Embryonic facial prominence (tissue), 1 donor: Measurements from ENCODE around the gene MAN1C1.
"Not testable (repeated sequence)": the region's sequence is repeated elsewhere in the genome, so short reads cannot be mapped to it uniquely, and the experiment has no call there.

Experiments
- DNase-seq: peaks from one replicate; pipeline ENCODE4 v3.0.0-alpha.2; 2016; ENCODE audit errors: extremely low spot score

Gene MAN1C1

GRCh38 chr1:25657883-25658760 lies 41.5 kb downstream of the MAN1C1 start:
- no peak for DNase-seq

- DNase-seq, result no peak
These were observed 42.3 kb downstream of the MAN1C1 start for GRCh38 chr1:25658791-25659431.

GRCh38 chr1:25661043-25661815 lies 44.6 kb downstream of the MAN1C1 start:
- no peak for DNase-seq

GRCh38 chr1:25662061-25662460 lies 45.5 kb downstream of the MAN1C1 start:
- no peak for DNase-seq

GRCh38 chr1:25662959-25663358 lies 46.4 kb downstream of the MAN1C1 start:
- not testable (repeated sequence) for DNase-seq

GRCh38 chr1:25664357-25665199 lies 48.0 kb downstream of the MAN1C1 start:
- DNase-seq, result no peak

DNA sequence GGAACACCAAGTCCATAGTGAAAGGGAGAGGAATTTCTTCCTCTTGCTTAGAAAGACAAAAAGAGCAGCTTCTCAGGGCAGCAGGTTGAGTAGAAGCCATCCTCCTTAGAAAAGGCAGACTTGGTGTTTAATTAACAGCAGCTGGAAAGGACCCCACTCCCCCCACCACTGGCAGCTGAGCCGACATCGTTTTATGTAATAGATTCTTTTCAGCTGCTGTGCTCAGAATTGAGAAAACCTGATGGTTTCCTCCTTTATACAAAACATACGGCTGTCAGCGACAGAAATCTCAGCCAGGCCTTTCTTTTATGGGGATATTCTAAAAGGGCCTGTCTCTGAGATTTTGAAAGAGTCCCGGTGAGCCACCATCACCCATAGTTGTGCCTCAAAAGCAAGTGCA lies 49.9 kb downstream of the MAN1C1 start:
- DNase-seq, result peak; percentile 20

DNA sequence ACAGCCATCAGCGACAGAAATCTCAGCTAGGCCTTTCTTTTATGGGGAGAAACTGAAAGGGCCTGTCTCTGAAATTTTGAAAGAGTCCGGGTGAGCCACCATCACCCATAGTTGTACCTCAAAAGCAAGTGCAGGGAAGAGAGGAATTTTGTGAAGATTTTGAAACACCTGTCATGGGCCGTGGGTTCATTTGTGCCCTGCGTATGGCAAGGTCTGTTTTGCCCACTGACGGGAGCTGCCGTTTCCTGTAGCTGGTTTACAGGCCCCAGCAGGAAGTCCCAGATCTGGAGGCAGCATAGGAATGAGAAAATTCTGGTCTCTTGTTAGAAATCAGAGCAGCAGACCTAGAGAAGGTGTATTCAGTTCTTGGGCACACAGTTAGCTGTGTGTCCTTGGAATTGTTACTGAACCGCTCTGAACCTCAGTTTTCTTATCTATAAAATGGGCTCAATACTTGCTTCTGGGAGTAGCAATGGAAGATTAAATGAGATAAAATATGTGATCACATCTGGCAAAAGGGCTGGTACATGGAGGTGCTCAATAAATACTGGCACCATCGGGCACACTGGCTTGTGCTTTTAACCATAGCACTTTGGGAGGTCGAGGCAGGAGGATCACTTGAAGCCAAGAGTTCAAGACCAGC lies 52.5 kb downstream of the MAN1C1 start:
- DNase-seq, result no peak

DNA sequence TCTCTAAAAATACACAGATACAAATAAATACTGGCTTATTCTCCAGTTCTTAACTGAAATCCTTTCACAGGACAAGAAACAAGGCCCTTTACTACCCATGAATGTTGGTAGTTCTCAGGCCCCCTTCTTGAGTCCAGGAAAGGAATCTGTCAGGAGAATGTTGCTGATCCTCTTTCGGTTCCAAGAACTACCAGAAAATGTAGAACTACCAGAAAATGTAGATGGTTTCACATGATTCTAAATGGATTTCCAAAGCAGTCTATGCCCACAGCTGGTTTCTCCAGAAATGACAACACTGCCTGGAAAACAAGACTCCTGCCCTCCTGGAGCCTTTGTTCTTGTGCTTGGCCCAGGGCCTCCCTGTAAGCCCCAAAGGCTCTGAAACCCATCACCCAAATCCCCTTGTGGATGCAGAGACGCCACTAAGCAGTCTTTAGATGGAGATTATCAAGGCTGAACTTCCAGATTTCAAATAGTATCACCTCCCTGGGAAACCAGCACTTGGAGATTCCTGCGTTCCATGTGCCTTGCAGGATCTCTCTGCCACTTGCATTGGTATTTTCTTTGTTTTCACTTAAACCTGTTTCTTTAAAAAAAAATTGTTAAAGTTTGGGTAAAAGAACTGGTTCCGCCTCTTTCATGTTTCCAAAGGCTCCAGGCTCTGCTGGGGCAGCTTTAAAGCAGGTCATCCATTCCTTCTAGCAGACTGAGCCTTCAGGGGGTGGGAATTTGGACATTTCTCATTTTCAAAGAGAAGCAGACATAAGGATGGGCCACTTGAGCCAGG lies 53.4 kb downstream of the MAN1C1 start:
- DNase-seq, result no peak

GRCh38 chr1:25671929-25672328 lies 55.3 kb downstream of the MAN1C1 start:
- no peak for DNase-seq

DNA sequence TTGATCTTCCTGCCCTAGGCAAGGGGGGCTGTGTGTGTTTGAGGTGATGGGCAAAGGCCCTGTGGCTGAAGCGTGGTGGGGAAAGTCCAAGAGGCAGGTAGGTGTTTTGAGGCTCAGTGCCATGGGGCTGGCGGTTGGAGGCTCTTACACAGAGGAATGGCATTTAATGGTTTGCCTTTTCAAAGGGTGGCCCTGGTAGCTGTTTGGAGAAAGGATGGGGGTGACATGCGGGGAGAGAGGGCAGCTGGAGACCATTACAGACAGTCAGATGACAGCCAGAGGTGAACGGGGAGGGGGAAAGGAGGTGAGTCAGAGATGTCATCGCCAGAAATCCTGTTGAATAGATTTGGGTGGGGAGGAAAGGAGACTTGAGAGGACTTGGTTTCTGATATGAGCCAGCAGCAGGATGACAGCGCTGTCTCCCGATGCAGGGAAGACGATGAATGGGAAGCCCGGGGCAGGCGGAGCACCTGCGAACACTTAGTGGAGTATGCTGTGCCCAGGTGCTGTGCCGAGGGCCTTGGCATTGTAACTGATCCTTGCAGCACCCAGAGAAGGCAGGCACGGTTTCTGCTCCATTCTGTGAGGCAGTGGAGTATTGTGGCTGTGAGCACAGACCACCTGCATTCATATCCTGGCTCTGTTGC lies 56.3 kb downstream of the MAN1C1 start:
- DNase-seq, result no peak

- DNase-seq, result no peak
These were observed 56.9 kb downstream of the MAN1C1 start for GRCh38 chr1:25673456-25673855.

GRCh38 chr1:25673962-25674806 lies 57.6 kb downstream of the MAN1C1 start:
- DNase-seq, result no peak

- DNase-seq, result no peak
These were observed 58.2 kb downstream of the MAN1C1 start for GRCh38 chr1:25674807-25675084.

GRCh38 chr1:25675729-25676476 lies 59.3 kb downstream of the MAN1C1 start:
- no peak for DNase-seq

GRCh38 chr1:25676488-25676887 lies 59.9 kb downstream of the MAN1C1 start:
- no peak for DNase-seq

DNA sequence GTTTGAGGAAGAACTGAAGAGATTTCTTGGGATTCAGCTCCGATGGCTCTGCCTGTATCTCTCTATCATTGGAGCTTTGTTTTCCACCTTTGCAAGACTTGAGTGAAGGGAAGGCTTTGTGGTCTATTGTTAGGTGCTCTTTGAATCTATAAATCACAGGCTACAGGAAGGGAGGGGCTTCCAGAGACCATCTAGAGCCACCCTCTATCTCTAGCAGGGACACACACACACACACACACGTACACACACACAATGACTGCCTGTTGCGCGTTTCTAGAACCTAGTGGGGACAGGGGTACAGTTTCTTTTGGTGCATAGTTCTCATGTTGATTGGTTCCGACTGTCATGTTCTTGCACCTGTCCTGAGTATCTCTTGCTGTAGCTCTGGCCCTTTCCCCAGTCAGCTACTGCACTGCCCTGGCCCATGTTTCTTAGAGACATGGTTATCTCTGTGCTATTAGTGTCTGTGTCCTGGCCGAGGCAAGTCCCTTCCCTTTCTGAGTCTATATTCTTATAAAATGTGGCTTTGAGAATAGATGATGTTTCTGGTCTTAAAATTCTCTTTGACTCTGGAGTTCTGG lies 60.7 kb downstream of the MAN1C1 start:
- no peak for DNase-seq

DNA sequence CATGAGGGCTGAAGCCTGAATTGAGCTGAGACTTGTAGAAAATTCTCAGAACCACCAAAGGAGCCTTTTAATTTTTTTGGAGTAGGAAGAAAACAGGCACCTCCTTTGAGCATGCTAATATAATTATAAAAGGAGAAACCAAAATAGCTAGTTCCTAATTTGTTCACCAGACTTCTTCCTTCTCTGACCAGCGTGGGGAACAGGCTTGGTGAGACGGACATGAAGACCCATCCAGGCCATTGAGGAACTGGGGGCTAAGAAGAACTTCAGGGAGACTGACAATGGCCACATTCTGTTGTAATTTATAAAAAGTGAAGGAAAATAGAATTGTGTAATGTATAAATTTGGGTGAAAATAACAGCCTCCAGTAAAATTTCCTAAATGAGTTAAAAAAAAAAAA lies 62.6 kb downstream of the MAN1C1 start:
- no peak for DNase-seq
